Sigmoid colon (tissue), 7 donors: Measurements from ENCODE around the gene CTAGE9. TPM values are rescaled to one million over a fixed set of nuclear protein-coding genes. Genes with fewer than 3 reads are reported as not detected.
A peak's percentile ranks its signal among the peaks of the same experiment; 100 is the strongest.
"Not testable (repeated sequence)": the region's sequence is repeated elsewhere in the genome, so short reads cannot be mapped to it uniquely, and the experiment has no call there.

Experiments
- DNase-seq: peaks from one replicate; pipeline ENCODE4 v3.0.0-alpha.2; 2019
- H3K27ac ChIP-seq, 4 donors: fragments of 200-600 bp; sonication (generic); one replicate each; pipeline ENCODE4 v1.5.1; 2016 to 2019; ENCODE audit warnings: mild to moderate bottlenecking in 1 of 4
- H3K27me3 ChIP-seq, 3 donors: fragments of 200-600 bp; sonication (generic); one replicate each; pipeline ENCODE4 v1.5.1; 2019; ENCODE audit warnings: mild to moderate bottlenecking in 1 of 3
- H3K36me3 ChIP-seq, 4 donors: fragments of 200-600 bp; sonication (generic); one replicate each; pipeline ENCODE4 v1.5.1; 2016 to 2019
- H3K4me1 ChIP-seq, 4 donors: fragments of 200-600 bp; sonication (generic); one replicate each; pipeline ENCODE4 v1.5.1; 2017 to 2019
- H3K4me3 ChIP-seq, 4 donors: fragments of 200-600 bp; sonication (generic); one replicate each; pipeline ENCODE4 v1.5.1; 2017 to 2019; ENCODE audit warnings: mild to moderate bottlenecking in 2 of 4, moderate library complexity in 1 of 4
- H3K9me3 ChIP-seq, 4 donors: fragments of 200-600 bp in 3 of 4; sonication (generic) in 3 of 4; one replicate each; pipeline versions ENCODE4 v1.5.1 to v1.6.1; 2013 to 2019
- CTCF ChIP-seq, 4 experiments: fragments of 450-650 bp in 3 of 4; fragments of 200-600 bp in 1 of 4; IDR thresholded peaks; one replicate each; pipeline ENCODE4 v1.5.1; 2016 to 2019; ENCODE audit warnings: antibody characterized with exemption in 4 of 4, mild to moderate bottlenecking in 3 of 4, moderate library complexity in 2 of 4
- EP300 ChIP-seq, 4 donors: sonication (generic); formaldehyde crosslinking; IDR thresholded peaks; one replicate each; pipeline ENCODE4 v1.6.1; 2017; ENCODE audit warnings: antibody characterized with exemption in 4 of 4
- POLR2A ChIP-seq, 2 donors: fragments of 450-650 bp; IDR thresholded peaks; one replicate each; pipeline ENCODE4 v1.6.1; 2016; ENCODE audit warnings: antibody characterized with exemption in 2 of 2, mild to moderate bottlenecking in 2 of 2, moderate library complexity in 2 of 2
- POLR2AphosphoS5 ChIP-seq, 4 donors: sonication (generic); formaldehyde crosslinking; IDR thresholded peaks; one replicate each; pipeline ENCODE4 v1.6.1; 2017; ENCODE audit warnings: antibody characterized with exemption in 4 of 4
- WGBS, 2 donors: extraction: QIAGEN DNeasy Blood & Tissue Kit; methylation state at CpG; one replicate each; pipeline ENCODE4 v1.1.7; 2013; 5-methylcytosine and 5-hydroxymethylcytosine counted together
- intact Hi-C: fragments of 100-400 bp; cut with DNase I; formaldehyde crosslinking; loops from one replicate; pipeline ENCODE4 v1.15.1; 2023
- polyA plus RNA-seq, 3 donors: library from polyadenylated mRNA; stranded (reverse); fragments of 200-250 nt; gene quantifications; one replicate each; pipeline ENCODE4 v1.2.3, GENCODE V29; 2013
- total RNA-seq, 4 donors: library from RNA; depleted of rRNA; stranded (reverse); fragments of >200 nt; gene quantifications; one replicate each; pipeline ENCODE4 v1.1.0, GENCODE V29; 2016
- donor health status: healthy with polysubstance abuse.
- donor health status: Bipolar disorder and iron deficiency.
- donor health status: healthy.

The CTAGE9 gene
- total and polyA plus RNA-seq, 7 donors, result not detected

GRCh38 chr6:131754088-131754487 is 43.3 kb upstream of the CTAGE9 start:
- Histone ChIP-seq H3K36me3 (no peaks in the 10 kb centered on the region), H3K4me3 (no peak overlapping the region), H3K27ac (no peak overlapping the region), H3K27me3 (no peaks in the 10 kb centered on the region), H3K4me1 (no peaks in the 10 kb centered on the region), H3K9me3 (no peaks in the 10 kb centered on the region)
- intact Hi-C loops, result no loop called here
- DNase-seq, result no peak
- 85 to 89% methylated on average over 1 of the region's 1 CpG for WGBS, 2 donors
- TF ChIP-seq CTCF (IDR thresholded peaks at IDR 0.05) (no peak), POLR2AphosphoS5 (IDR thresholded peaks at IDR 0.05) (no peak)

GRCh38 chr6:131751012-131751715 is 40.3 kb upstream of the CTAGE9 start:
- H3K4me3 ChIP-seq, intact Hi-C loops, H3K36me3 ChIP-seq, DNase-seq, H3K9me3 ChIP-seq, H3K27ac ChIP-seq, H3K4me1 ChIP-seq, H3K27me3 ChIP-seq: not testable (repeated sequence)
- 62 to 85% methylated on average over 10 of the region's 10 CpGs for WGBS, 2 donors

GRCh38 chr6:131749023-131749422 is 38.2 kb upstream of the CTAGE9 start:
- no peak for DNase-seq
- Histone ChIP-seq H3K9me3 (no peaks in the 10 kb centered on the region), H3K27me3 (no peaks in the 10 kb centered on the region), H3K27ac (no peak overlapping the region), H3K4me1 (no peaks in the 10 kb centered on the region), H3K4me3 (no peak overlapping the region), H3K36me3 (no peaks in the 10 kb centered on the region)
- intact Hi-C loops, result no loop called here
- 75 to 91% methylated on average over 7 of the region's 7 CpGs for WGBS, 2 donors
- no peak for TF ChIP-seq CTCF (IDR thresholded peaks at IDR 0.05)
- TF ChIP-seq EP300 (IDR thresholded peaks at IDR 0.05), result no peak
- no peak for TF ChIP-seq POLR2A (IDR thresholded peaks at IDR 0.05)
- no peak for TF ChIP-seq POLR2AphosphoS5 (IDR thresholded peaks at IDR 0.05)

GRCh38 chr6:131747821-131748353 is 37.1 kb upstream of the CTAGE9 start:
- no peak overlapping the region for H3K4me3 ChIP-seq
- no peaks in the 10 kb centered on the region for H3K36me3 ChIP-seq
- no peaks in the 10 kb centered on the region for H3K4me1 ChIP-seq
- no peak for TF ChIP-seq CTCF (IDR thresholded peaks at IDR 0.05)
- TF ChIP-seq POLR2AphosphoS5 (IDR thresholded peaks at IDR 0.05), result peak in 1 of 4 donors; percentile 57
- 90 to 92% methylated on average over 7 of the region's 7 CpGs for WGBS, 2 donors
- H3K27me3 ChIP-seq, result no peaks in the 10 kb centered on the region
- no peaks in the 10 kb centered on the region for H3K9me3 ChIP-seq
- no peak overlapping the region for H3K27ac ChIP-seq
- intact Hi-C loops, result no loop called here
- no peak for DNase-seq

- intact Hi-C loops, result no loop called here
- Histone ChIP-seq H3K27ac (no peak overlapping the region), H3K36me3 (no peaks in the 10 kb centered on the region), H3K4me3 (no peak overlapping the region), H3K4me1 (no peaks in the 10 kb centered on the region), H3K9me3 (no peaks in the 10 kb centered on the region), H3K27me3 (no peaks in the 10 kb centered on the region)
- TF ChIP-seq POLR2A (IDR thresholded peaks at IDR 0.05) (no peak), EP300 (IDR thresholded peaks at IDR 0.05) (no peak), POLR2AphosphoS5 (IDR thresholded peaks at IDR 0.05) (no peak), CTCF (IDR thresholded peaks at IDR 0.05) (no peak)
- 89 to 90% methylated on average over 5 of the region's 5 CpGs for WGBS, 2 donors
- no peak for DNase-seq
These were observed 34.7 kb upstream of the CTAGE9 start for GRCh38 chr6:131745476-131745875.
